IPS-20b (cell line): ENCODE results near the gene PCBP1.

Source experiments
- H3K27ac ChIP-seq: one replicate; pipeline ENCODE4 v1.5.1; 2013; ENCODE audit warnings: low read length
- H3K27me3 ChIP-seq: 2 replicates; pipeline ENCODE4 v1.6.1; 2013; ENCODE audit warnings: mild to moderate bottlenecking, low read length, inconsistent platforms; ENCODE audit not compliant: insufficient read depth
- H3K36me3 ChIP-seq: 2 replicates; pipeline ENCODE4 v1.6.1; 2013; ENCODE audit warnings: low read depth, mild to moderate bottlenecking, inconsistent platforms, low read length, moderate library complexity; ENCODE audit not compliant: insufficient read depth
- H3K4me1 ChIP-seq: 2 replicates; pipeline ENCODE4 v1.6.1; 2013; ENCODE audit warnings: mild to moderate bottlenecking, control low read depth, inconsistent platforms, low read length, moderate library complexity; ENCODE audit not compliant: insufficient read depth
- H3K4me3 ChIP-seq: 2 replicates; pipeline ENCODE4 v1.5.1; 2013; ENCODE audit warnings: mild to moderate bottlenecking, low read length, inconsistent platforms
- H3K9ac ChIP-seq: 2 replicates; pipeline ENCODE4 v1.6.1; 2013; ENCODE audit warnings: low read depth, mild to moderate bottlenecking, inconsistent platforms, low read length, moderate library complexity
- H3K9me3 ChIP-seq: 2 replicates; pipeline ENCODE4 v1.6.1; 2013; ENCODE audit warnings: mild to moderate bottlenecking, low read depth, low read length, inconsistent platforms; ENCODE audit not compliant: insufficient read depth

PCBP1 gene

GRCh38 chr2:70083344-70084156 lies 3.7 kb upstream of the PCBP1 start:
- peaks cover 21% of the 10 kb centered on the region for H3K4me1 ChIP-seq
- peak overlapping the region; percentile 69 for H3K27ac ChIP-seq
- H3K4me3 ChIP-seq: no peak overlapping the region; the same call in 1 of the 2 replicates
- peaks cover 70% of the 10 kb centered on the region for H3K36me3 ChIP-seq
- H3K9ac ChIP-seq: peak overlapping the region; percentile 100; the same call in 1 of the 2 replicates
- H3K27me3 ChIP-seq: no peaks in the 10 kb centered on the region
- no peaks in the 10 kb centered on the region for H3K9me3 ChIP-seq

GRCh38 chr2:70084973-70085710 lies 2.1 kb upstream of the PCBP1 start:
- Histone ChIP-seq H3K4me1 (peaks cover 26% of the 10 kb centered on the region), H3K9ac (peak overlapping the region; percentile 100)

DNA sequence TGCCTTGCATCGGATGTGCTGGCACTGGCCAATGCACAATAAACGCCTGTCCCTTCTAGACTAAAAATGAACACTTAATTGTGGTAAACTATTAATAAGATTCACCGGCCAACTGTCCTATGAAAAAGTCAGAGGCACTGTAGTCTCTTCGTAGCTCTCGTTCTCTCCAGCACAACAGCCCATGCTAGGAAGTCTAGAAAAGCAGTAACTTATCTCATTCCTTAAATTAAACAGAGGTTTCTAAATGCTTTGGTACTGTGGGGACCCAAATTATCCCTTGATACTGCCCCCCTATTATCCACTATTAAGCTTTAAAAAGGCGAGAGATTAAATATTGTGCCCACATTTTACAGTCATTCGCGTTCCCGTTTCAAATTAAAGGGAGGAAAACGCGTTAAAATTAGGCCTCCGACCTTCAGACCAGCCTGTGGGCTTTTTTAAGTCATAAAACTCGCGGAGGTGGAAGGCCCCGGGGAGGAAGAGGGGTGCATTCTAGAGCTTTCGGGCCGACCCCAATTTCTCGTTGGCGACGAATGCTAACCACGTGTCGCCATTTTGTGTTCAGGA lies 1.5 kb upstream of the PCBP1 start:
- H3K36me3 ChIP-seq: peaks cover 54% of the 10 kb centered on the region
- H3K9me3 ChIP-seq: no peaks in the 10 kb centered on the region
- peak overlapping the region; percentile 100 for H3K9ac ChIP-seq
- H3K4me3 ChIP-seq: peak overlapping the region; percentile 94
- no peaks in the 10 kb centered on the region for H3K27me3 ChIP-seq
- peaks cover 26% of the 10 kb centered on the region for H3K4me1 ChIP-seq
- peak overlapping the region; percentile 100 for H3K27ac ChIP-seq

More at GRCh38 chr2:70084973-70085710, 2.1 kb upstream of the PCBP1 start:
- H3K4me3 ChIP-seq: peak overlapping the region; percentile 94
- peak overlapping the region; percentile 100 for H3K27ac ChIP-seq
- peaks cover 59% of the 10 kb centered on the region for H3K36me3 ChIP-seq
- H3K27me3 ChIP-seq: no peaks in the 10 kb centered on the region
- H3K9me3 ChIP-seq: no peaks in the 10 kb centered on the region

DNA sequence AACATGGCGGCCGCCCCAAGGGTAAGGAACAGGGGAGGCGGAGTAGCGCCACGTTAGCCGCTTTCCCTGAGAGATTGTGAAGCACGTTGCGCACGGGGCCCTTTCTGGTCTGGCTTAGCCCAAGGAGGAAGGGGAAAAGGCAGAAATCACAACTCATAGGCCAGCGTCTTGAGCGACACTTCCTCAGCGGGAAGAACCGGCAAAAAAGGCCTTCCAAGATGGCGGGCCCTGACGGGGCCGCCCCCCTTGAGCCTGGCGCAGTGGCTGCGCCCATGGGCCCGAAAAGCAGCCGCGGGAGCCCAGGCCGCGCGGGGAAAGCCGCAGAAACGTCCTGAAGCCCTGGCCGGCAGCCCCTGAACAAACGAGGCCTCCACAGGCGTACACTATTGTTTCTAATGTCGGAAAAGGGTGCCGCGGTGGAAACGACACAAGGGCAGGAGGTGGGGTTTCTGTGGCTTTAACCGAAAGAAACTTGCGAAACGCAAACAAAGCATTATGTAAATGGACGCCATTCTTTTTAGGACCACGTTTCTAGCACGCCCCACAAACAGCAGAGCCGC lies 919 bp upstream of the PCBP1 start:
- H3K4me1 ChIP-seq: peaks cover 26% of the 10 kb centered on the region
- H3K9ac ChIP-seq: peak overlapping the region; percentile 100
- peak overlapping the region; percentile 100 for H3K27ac ChIP-seq
- no peaks in the 10 kb centered on the region for H3K27me3 ChIP-seq
- peak overlapping the region; percentile 94 for H3K4me3 ChIP-seq
- H3K9me3 ChIP-seq: no peaks in the 10 kb centered on the region
- H3K36me3 ChIP-seq: peaks cover 48% of the 10 kb centered on the region

- peaks cover 26% of the 10 kb centered on the region for H3K4me1 ChIP-seq
Measured at GRCh38 chr2:70087702-70088597, 673 bp downstream of the PCBP1 start.

GRCh38 chr2:70088598-70089219 lies 1.4 kb downstream of the PCBP1 start:
- Histone ChIP-seq H3K36me3 (peaks cover 25% of the 10 kb centered on the region), H3K4me3 (peak overlapping the region; percentile 94), H3K27me3 (no peaks in the 10 kb centered on the region), H3K9ac (peak overlapping the region; percentile 100), H3K27ac (peak overlapping the region; percentile 99), H3K9me3 (no peaks in the 10 kb centered on the region), H3K4me1 (peaks cover 25% of the 10 kb centered on the region)

More at GRCh38 chr2:70087702-70088597, 673 bp downstream of the PCBP1 start:
- Histone ChIP-seq H3K36me3 (peaks cover 32% of the 10 kb centered on the region), H3K4me3 (peak overlapping the region; percentile 94), H3K9me3 (no peaks in the 10 kb centered on the region), H3K27me3 (no peaks in the 10 kb centered on the region), H3K9ac (peak overlapping the region; percentile 100), H3K27ac (peak overlapping the region; percentile 99)

DNA sequence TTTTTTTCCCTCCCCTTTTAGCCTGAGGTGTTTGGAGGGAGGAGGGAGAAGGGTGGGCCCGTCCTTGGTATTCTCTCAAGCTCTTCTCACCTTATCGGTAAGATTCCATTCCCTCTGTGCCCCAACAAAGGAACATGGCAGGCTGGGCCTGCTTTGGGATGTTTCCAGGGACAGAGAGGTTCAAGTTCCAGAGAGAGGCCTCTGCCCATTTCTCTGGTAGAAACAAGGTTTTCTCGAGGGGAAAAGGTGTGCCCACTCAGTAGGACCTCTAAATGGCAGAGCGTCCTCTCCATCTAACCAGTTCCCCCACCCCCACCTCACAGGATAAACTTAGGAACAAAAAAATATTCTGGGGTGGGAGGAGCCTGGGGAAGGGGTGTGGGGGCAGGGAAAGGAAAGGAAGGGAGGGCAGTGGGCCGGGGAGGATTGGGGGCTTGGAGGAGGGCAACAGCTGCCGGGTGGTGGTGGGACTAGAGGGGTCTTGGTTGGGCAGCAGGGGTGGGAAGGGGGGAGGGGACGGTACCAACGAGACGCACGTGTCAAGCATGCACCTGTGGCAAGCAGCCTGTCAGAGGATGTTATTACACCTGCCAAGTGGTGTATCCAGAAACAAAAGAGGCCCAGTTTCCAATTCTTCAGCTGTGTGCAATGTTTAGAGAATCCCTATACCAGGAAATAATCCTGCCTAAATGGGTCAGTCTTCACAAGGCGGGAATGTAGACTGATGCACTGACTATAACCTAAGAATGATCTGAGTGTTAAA lies 2.1 kb downstream of the PCBP1 start:
- H3K9me3 ChIP-seq: no peaks in the 10 kb centered on the region
- H3K36me3 ChIP-seq: peaks cover 18% of the 10 kb centered on the region
- H3K4me3 ChIP-seq: peak overlapping the region; percentile 94
- no peaks in the 10 kb centered on the region for H3K27me3 ChIP-seq
- peak overlapping the region; percentile 99 for H3K27ac ChIP-seq
- H3K9ac ChIP-seq: peak overlapping the region; percentile 100
- peaks cover 18% of the 10 kb centered on the region for H3K4me1 ChIP-seq

GRCh38 chr2:70089983-70090525 lies 2.8 kb downstream of the PCBP1 start:
- Histone ChIP-seq H3K27me3 (no peaks in the 10 kb centered on the region), H3K27ac (no peak overlapping the region), H3K4me3 (peak overlapping the region; percentile 94), H3K9me3 (no peaks in the 10 kb centered on the region), H3K4me1 (peaks cover 12% of the 10 kb centered on the region; the same call in 1 of the 2 replicates), H3K9ac (peak overlapping the region; percentile 100; the same call in 1 of the 2 replicates), H3K36me3 (peaks cover 15% of the 10 kb centered on the region)

GRCh38 chr2:70090706-70091334 lies 3.5 kb downstream of the PCBP1 start:
- no peaks in the 10 kb centered on the region for H3K9me3 ChIP-seq
- H3K36me3 ChIP-seq: peaks cover 15% of the 10 kb centered on the region
- H3K4me3 ChIP-seq: no peak overlapping the region
- H3K27me3 ChIP-seq: no peaks in the 10 kb centered on the region
- H3K9ac ChIP-seq: no peak overlapping the region; the same call in 1 of the 2 replicates
- no peak overlapping the region for H3K27ac ChIP-seq
- H3K4me1 ChIP-seq: peaks cover 7% of the 10 kb centered on the region; the same call in 1 of the 2 replicates
